Measurements from ENCODE around the gene PRKAR1A.

The PRKAR1A gene

DNA sequence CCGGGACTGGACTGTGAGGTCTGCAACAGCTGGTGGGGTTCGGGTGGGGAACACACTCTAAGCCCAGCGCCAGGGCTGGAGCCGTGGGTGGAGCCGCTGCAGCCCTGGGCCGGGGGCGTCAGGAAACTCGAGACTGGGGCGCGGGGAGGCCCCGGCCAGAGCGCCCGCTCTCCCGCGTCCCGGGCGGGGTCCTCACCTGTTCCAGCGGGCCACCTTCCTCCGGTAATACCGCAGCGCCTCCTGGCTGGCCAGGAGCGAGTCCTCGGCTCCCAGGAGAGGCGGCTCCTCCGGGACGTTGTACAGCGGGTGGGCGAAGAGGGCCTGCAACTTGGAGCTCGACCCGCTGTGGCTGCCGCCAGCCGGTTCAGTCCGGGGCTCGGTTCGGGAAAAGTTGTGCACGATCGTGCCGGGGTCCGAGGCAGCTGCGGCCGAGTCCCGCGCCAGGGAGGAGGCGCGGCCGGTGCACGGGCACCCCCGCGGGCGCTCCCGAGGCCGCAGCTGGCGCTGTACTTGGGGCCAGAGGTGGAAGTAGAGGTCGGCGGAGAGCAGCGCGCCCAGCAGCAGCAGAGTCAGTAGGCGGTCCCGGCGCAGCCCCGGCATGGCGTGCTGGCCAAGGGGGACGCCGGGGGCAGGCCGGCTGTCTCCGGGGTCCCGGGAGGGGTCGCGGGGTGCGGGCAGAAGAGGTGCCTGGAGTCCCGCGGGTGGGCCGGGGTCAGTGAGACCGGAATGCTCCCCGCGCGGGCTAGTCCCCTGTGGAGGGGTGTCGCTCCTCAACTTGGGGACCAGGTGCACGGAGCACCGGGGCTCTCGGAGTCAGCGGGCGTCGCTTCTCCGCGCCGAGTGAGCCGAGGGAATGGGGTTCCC, 88.1 kb downstream of the PRKAR1A start:
- DNase-seq (ENCODE audit: low read depth) = no peak

Data from stimulated activated CD8-positive, alpha-beta memory T cell treated with anti-CD3 and anti-CD28 coated beads, Interleukin-4, amount 100 ng/mL, for 24 hours (primary cell).